HG02759 (cell line): ENCODE results near the gene CLEC2L.

Experiments
- ATAC-seq: cut with Tn5 transposase; IDR thresholded peaks from one replicate; pipeline ENCODE4 v1.9.1; 2021; ENCODE audit warnings: mild to moderate bottlenecking, moderate library complexity; ENCODE audit not compliant: unreplicated experiment

CLEC2L gene

DNA sequence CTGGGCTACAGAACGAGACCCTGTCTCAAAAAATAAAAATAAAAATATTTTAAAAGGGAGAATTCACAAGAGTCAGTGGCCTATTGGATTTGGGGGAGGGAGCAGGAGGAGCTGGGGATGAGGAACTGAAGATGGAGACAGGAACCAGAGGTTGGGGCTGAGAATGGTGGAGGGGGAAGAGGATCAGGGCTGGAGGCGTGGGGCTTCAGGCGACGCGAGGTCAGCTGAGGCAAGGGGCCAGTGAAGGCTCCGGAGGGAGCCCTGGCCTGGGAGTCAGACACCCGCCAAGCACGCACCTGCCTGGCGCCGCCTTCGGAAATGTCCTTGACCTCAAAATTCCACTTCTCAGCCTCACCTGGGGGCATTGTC lies 671 bp upstream of the CLEC2L start:
- ATAC-seq: no peak

- no peak for ATAC-seq
Observed at GRCh38 chr7:139523968-139524815, 707 bp downstream of the CLEC2L start.

DNA sequence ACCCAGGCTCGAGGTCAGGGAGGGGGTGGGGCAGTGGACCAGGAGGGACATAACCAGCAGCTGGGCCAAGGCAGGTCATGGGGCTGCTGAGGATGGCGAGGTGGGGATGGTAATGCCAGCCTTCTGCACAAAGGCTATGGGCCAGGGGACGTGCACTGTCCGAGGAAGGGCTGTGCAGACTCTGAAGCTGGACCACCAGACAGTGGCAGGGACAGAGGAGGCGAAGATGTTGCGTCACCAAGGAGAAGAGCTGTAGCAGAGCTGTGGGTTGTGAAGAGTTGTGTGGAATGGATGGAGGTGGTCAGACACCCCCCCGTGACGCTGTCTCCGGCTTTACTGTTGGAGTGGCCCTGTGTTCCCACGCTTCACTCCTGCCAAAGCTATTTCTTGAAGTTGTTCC lies 1.8 kb downstream of the CLEC2L start:
- ATAC-seq: no peak

DNA sequence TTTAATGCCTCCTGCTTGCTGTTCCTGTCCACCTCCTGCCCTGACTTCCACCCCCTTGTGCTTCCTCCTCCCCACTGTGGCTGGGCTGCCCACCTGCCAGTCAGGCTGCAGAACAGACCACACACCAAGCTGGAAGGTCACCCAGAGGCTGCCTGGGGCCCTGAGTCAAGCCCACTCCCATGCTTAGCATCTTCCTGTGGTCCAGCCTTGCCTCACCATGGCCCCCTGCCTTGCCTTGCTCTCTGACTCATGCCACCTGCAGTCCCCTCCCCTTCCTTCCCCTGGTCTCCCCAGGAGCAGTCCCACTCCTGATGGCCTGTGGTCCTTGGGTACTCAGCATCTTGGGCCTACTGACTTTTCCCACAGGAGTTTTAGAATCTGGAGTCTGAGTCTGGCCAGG lies 2.3 kb downstream of the CLEC2L start:
- no peak for ATAC-seq

- ATAC-seq: no peak
Observed at GRCh38 chr7:139526578-139527544, 3.4 kb downstream of the CLEC2L start.

DNA sequence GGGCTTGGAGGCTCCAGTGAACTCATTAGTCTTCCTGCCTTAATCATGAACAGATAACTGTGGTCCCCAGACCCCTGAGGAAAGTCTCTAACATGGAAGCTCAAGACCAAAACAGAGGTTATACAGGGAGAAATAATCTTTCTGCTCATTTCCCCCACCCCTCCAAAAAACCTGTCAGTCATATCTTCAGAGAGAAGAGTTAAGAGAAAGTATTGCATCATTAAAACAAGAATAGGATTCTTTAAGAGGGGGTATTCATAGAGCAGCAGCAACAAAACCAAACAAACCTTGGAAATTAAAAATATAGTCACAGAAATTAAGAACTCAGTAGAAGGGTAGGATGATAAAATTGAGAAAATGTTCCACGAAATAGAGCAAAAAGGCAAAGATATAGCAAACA lies 7.6 kb downstream of the CLEC2L start:
- no peak for ATAC-seq

- no peak for ATAC-seq
Observed at GRCh38 chr7:139532636-139533155, 9.2 kb downstream of the CLEC2L start.

GRCh38 chr7:139534096-139534495 lies 10.6 kb downstream of the CLEC2L start:
- ATAC-seq: no peak

DNA sequence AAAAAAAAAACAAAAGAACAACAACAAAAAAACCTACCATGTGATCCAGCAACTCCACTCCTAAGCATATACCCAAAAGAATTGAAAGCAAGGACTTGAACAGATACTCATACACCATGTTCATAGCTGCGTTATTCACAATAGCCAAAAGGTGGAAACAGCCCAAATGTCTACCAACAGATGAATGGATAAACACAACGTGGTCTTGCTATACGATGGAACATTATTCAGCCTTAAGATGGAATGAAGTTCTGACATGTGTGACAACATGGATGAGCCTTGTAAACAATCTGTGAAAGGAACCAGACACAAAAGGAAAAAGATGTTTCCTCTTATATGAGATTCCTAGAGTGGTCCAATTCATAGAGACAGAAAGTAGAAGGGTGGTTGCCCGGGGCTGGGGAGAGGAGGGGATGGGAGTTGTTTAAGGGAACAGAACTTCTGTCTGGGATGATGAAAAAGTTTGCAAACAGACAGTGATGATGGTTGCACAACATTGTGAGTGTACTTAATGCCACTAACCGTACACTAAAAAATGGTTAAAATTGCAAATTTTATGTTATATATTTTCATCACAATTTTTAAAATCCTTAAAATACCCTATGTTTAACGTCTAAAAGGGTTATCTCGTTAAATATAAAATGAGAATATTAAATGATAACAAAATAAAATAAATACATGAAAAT lies 11.6 kb downstream of the CLEC2L start:
- ATAC-seq: no peak

GRCh38 chr7:139536152-139536551 lies 12.7 kb downstream of the CLEC2L start:
- no peak for ATAC-seq

- no peak for ATAC-seq
Observed at GRCh38 chr7:139538881-139539635, 15.6 kb downstream of the CLEC2L start.

GRCh38 chr7:139540203-139540602 lies 16.7 kb downstream of the CLEC2L start:
- no peak for ATAC-seq

- ATAC-seq: no peak
Observed at GRCh38 chr7:139541600-139542307, 18.3 kb downstream of the CLEC2L start.

GRCh38 chr7:139542308-139543151 lies 19.0 kb downstream of the CLEC2L start:
- ATAC-seq: no peak

GRCh38 chr7:139543801-139544603 lies 20.5 kb downstream of the CLEC2L start:
- no peak for ATAC-seq

- no peak for ATAC-seq
Observed at GRCh38 chr7:139544645-139545044, 21.2 kb downstream of the CLEC2L start.

DNA sequence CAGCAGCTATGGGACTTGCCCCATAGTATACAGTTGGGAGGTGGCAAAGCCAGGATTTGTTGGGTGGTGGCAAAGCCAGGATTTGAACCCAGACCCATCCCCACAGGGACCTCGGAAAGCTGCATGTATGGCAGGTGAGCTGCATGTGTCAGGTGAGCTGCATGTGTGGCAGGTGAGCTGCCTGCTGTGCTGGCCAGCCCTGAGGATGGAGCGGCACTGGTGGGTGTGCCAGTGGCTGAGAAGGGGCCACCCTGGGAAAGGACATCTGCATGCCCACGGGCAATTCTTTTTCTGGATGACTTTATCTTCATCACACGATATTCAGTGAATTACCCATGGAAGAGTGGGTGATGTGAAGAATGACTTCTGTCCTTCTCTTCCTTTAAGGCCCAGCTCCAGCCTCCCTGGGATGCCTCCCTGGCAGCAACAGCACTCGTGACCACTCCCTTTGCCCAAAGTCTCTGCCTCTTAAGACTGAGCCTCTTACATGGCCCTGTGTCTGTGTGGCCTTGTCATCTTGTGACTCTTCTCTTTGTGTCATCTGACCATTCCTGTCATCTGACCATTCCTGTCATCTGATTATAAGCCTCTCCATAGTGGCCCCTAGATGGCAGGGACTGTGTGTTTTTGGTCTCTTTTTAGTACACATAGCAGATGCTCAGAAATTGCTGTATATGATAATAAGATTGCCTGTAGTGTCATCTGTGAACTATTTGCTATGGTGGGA lies 25.0 kb downstream of the CLEC2L start:
- ATAC-seq: no peak
